Loucy (cell line): Measurements from ENCODE around the gene SYNE1.

Source experiments
- EZH2phosphoT487 ChIP-seq: fragments of 200-600 bp; IDR thresholded peaks from 2 replicates; pipeline ENCODE4 v1.6.1; 2018; ENCODE audit warnings: antibody characterized with exemption, mild to moderate bottlenecking, moderate library complexity, borderline replicate concordance
- TF ChIP-seq, protein P1 (sequence below): fragments of 200-600 bp; sonication (generic); conservative IDR thresholded peaks from 2 replicates; pipeline ENCODE4 v1.5.1; 2014; ENCODE audit warnings: mild to moderate bottlenecking, antibody characterized with exemption, low read length

DNA sequence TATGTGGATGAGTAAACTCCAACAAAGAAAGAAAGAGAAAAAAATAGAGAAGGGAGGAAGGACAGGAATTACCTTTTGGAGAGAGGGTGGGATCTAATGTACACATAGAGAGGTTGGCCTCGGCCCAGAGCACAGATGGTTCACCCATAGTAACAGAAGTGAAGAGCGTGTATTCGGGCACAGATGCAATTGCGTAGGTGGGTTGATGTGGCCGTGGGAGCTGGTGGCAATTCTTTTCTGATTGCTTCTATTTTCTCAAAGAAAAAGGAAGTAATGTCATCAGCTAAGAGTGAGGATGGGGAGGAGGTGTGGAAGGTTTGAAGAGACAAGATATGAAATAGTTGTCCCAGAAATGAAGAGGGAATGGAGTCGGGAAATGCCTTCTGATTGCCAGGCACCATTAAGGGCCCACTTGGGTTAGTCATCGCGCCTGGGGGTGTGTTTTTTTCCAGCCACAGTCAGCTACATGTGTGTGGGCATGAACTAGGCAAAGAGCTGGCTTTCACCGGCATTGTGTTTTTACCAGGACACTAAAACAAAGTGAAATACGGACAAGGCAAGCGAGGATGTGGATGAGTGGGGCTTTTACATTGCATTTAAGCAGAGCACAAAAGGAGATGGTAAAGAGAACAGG, 158.7 kb downstream of the SYNE1 start:
- TF ChIP-seq, protein P1, sequence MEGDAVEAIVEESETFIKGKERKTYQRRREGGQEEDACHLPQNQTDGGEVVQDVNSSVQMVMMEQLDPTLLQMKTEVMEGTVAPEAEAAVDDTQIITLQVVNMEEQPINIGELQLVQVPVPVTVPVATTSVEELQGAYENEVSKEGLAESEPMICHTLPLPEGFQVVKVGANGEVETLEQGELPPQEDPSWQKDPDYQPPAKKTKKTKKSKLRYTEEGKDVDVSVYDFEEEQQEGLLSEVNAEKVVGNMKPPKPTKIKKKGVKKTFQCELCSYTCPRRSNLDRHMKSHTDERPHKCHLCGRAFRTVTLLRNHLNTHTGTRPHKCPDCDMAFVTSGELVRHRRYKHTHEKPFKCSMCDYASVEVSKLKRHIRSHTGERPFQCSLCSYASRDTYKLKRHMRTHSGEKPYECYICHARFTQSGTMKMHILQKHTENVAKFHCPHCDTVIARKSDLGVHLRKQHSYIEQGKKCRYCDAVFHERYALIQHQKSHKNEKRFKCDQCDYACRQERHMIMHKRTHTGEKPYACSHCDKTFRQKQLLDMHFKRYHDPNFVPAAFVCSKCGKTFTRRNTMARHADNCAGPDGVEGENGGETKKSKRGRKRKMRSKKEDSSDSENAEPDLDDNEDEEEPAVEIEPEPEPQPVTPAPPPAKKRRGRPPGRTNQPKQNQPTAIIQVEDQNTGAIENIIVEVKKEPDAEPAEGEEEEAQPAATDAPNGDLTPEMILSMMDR, result no peak
- no peak for TF ChIP-seq EZH2phosphoT487
